GM23248 (cell line): ENCODE data around the gene JAK2.

Source experiments
- EZH2 ChIP-seq: fragments of 200-600 bp; sonication (generic); IDR thresholded peaks from 2 replicates; pipeline ENCODE4 v1.6.1; 2018; ENCODE audit warnings: antibody characterized with exemption, mild to moderate bottlenecking; ENCODE audit not compliant: insufficient read depth, poor library complexity, severe bottlenecking
- EZH2phosphoT487 ChIP-seq: fragments of 200-600 bp; sonication (generic); IDR thresholded peaks from 2 replicates; pipeline ENCODE4 v1.6.1; 2018; ENCODE audit warnings: antibody characterized with exemption, moderate library complexity, mild to moderate bottlenecking, low read depth; ENCODE audit not compliant: insufficient read depth

DNA sequence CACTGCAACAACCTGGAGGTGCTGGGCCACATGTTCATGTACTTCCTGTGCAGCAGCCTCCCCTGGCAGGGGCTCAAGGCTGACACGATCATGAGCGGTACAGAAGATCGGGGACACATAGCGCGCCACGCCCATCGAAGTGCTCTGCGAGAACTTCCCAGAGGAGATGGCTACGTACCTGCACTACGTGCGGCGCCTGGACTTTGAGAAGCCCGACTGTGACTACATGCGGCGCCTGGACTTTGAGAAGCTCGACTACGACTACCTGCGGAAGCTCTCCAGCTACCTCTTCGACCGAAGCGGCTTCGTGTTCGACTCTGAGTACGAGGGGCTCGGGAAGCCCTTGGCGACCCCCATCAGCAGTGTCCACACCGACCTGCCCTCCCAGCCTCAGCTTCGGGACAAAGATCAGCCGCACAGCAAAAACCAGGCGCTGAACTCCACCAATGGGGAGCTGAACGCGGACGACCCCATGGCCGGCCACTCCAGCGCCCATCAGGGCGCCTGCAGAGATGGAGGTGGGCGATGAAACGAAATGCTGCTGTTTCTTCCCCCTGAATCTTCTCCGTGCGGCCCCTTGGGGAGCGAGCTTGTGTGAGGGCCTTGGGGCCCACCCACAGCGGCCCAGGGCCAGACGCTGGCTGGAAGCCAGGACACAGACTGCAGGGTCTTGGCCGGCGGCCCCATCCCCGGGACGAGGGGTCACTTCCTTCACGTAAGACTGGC, 56.5 kb downstream of the JAK2 start:
- TF ChIP-seq EZH2: no peak
- TF ChIP-seq EZH2phosphoT487: no peak
